Cerebellar nuclear complex (tissue), 1 donor: ENCODE data around the gene MT1G.
"Not testable (repeated sequence)": the region's sequence is repeated elsewhere in the genome, so short reads cannot be mapped to it uniquely, and the experiment has no call there.

Source experiments
- DNase-seq, 2 experiments: peaks; one replicate each; lab custom pipeline; 2025; lab: John Stamatoyannopoulos, UW

The MT1G gene

GRCh38 chr16:56637814-56638750 lies 29.8 kb downstream of the MT1G start, which contains the start of gene MT1A:
Gene MT1A (plus strand): TSS chr16:56638666. CDS start chr16:56638739, 73 bp downstream.
- DNase-seq = no peak

GRCh38 chr16:56636616-56637413 lies 31.1 kb downstream of the MT1G start:
- no peak for DNase-seq

- DNase-seq = no peak
These were observed 32.4 kb downstream of the MT1G start for GRCh38 chr16:56635441-56635967.

DNA sequence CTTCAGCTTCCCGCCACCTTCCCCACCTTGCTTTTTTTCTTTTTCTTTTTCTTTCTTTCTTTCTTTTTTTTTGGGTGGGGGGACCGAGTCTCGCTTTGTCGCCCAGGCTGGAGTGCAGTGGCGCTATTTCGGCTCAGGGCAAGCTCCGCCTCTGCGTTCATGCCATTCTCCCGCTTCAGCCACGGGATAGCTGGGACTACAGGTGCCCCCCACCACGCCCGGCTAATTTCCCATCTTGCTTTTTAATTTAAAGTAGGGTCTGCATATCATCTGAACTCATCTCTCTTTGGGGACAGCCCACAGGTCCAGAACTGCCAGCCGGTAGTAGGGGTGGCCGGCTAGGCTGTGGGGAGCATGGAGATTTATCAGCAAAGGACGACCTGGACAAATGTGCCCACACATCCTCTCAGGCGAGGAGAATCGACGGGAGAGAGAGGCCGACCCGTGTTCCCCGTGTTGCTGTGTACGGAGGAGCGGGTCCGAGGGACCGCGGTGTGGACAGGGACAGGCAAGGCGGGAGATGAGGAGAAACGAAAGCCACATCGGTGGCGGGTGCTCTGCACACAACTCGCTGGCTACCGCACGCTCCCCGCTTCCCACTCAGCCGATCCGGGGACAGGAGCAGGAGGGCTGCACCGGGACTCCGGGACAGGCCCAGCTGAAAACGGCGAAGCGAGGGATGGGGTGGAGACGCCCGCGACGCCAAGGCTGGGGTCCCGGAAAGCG lies 33.0 kb downstream of the MT1G start:
- no peak for DNase-seq

DNA sequence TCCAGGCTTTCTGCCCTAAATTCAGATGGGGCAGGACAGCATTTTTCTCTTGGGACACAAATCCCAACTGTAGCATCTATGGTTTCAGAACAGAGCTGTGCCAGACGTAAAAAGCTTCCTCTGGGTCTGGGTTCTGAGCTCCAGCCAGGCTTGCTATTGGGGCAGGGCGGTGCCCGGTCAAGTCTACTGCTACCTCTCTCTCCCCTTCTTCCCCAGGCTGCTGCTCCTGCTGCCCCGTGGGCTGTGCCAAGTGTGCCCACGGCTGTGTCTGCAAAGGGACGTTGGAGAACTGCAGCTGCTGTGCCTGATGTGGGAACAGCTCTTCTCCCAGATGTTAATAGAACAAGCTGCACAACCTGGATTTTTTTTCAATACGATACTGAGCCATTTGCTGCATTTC lies 34.3 kb downstream of the MT1G start:
- DNase-seq = no peak

DNA sequence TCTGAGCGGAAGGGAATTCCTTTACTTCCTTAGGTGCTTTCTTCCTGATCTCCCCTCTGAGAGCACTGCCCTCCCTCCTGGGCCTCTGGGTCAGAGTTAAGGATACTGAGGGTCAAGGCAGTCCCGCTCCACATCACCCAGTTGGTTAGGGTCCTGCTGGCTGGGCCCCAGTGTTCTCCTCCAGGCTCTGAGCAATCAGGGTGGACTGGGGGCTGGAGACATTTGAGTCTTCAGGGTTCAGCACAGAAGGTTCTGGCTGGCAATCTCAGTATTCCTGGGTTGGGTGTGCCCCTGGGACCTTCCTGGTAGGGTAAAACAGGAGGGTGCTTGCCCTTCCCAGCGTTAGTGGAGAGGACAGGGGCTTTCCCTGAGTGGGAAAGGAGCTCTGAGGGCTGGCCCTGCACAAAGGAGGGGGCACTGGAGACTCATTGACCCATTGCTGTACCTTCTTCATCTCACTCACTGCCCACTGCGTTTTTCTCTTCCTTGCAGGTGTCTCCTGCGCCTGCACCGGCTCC lies 35.0 kb downstream of the MT1G start:
- DNase-seq = no peak

DNA sequence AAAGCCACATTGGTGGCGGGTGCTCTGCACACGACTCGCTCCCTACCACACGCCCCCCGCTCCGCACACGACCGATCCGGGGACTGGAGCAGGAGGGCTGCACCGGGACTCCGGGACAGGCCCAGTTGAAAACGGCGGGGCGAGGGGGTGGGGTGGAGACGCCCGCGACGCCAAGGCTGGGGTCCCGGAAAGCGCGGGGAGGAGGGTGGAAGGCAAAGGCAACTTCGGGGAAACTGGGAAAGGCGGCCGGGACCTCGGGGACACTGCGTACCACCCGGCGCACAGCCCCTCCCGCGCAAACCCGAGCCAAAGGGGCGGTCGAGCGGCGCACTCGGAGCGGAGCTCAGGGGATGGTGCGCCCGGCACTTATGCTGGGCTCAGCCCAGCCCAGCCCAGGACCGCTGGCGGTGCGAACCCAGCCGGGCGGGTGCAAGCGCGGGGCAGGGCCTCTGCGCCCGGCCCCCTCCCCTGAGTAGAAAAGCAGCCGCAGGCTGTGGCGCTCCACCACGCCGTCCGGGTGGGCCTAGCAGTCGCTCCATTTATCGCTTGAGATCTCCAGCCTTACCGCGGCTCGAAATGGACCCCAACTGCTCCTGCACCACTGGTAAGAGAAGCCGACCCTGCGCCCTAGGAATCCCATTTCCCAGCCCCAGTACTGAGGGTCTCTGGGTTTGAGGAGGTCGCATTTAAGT lies 35.6 kb downstream of the MT1G start, which contains the start of gene MT1M:
Gene MT1M (plus strand): TSS at position 504 of the 692 bp plus-strand sequence. CDS start 73 bp downstream, at position 577.
- no peak for DNase-seq

- DNase-seq = no peak
These were observed 36.1 kb downstream of the MT1G start for GRCh38 chr16:56631832-56632155.

GRCh38 chr16:56631197-56631596 lies 36.7 kb downstream of the MT1G start:
- no peak for DNase-seq

- DNase-seq = no peak
These were observed 37.7 kb downstream of the MT1G start for GRCh38 chr16:56630134-56630533.

DNA sequence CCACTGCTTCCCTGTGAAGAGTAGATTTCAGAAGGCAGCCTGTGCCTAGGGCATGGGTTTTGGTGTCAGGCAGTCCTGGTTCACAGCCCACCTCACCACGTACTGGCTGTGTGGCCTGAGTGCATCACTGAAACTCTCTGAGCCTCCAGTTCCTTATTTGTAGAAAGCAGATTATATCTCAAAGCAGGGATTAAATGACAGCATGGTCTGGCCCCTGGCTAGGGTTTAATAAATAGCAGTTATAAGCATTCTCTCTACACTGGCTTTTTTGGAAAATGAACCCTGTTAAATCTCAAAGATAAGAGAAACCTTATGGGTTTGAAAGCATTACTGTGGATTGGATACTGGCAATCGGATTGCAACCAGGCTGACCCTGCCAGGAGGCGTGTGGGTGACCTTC lies 38.3 kb downstream of the MT1G start:
- no peak for DNase-seq

DNA sequence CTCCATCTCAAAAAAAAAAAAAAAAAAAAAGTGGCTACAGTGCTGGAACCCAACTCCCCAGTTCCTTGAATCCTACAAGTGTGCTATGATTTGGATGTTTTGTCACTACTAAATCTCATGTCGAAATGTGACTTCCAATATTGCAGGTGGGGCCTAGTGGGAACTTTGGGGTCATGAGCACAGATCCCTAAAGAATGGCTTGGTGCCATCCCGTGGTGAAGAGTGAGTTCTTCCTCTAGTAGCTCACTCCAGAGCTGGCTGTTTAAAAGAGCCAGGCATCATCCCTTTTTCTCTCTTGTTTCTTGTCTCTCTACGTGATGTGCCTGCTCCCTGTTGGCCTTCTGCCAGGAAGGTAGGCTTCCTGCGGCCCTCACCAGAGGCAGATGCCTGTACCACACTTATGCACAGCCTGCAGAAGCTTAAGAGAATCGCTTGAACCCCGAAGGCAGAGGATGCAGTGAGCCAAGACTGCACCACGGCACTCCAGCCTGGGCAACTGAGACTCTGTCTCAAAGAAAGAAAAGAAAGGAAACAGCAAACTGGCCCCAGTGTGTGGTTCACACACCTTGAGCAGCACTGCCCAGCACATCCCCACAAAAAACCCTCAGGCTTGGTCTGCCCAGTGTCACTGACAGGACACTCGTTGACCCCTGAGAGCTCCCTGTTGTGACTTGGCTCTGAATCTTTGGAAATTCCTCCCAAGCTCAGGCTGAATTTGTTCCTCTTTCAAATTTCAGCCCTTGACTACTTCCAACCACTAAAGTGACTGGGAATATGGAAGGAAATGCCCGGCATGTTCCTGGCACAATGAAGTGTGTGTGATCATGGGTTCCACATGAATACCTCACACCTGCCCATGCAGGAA lies 39.1 kb downstream of the MT1G start:
- DNase-seq = no peak

- DNase-seq = no peak
These were observed 41.2 kb downstream of the MT1G start for GRCh38 chr16:56626685-56627084.

- DNase-seq = no peak
These were observed 41.8 kb downstream of the MT1G start for GRCh38 chr16:56625943-56626654.

- peak in 1 of 2 experiments; percentile 20 for DNase-seq
These were observed 42.5 kb downstream of the MT1G start, which contains the start of gene MT1E for GRCh38 chr16:56625140-56625942. Gene MT1E (plus strand): TSS chr16:56625781. CDS start chr16:56625852, 71 bp downstream.

- no peak for DNase-seq
These were observed 44.2 kb downstream of the MT1G start for GRCh38 chr16:56623637-56624036.

DNA sequence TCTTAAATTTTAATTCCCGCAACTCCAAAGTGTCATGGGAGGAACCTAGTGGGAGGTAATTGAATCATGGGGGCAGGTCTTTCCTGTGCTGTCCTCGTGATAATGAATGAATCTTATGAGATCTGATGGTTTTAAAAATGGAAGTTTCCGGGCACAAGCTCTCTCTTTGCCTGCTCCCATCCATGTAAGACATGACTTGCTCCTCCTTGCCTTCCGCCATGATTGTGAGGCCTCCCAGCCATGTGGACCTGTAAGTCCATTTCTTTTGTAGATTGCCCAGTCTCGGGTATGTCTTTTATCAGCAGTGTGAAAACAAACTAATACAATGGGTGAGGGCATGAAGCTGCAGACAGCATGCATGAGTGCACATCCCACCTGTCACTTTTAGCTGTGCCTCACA lies 44.7 kb downstream of the MT1G start:
- DNase-seq = not testable (repeated sequence)

- not testable (repeated sequence) for DNase-seq
These were observed 46.0 kb downstream of the MT1G start for GRCh38 chr16:56621665-56622445.
